ENCODE data around the gene ELMO1.

ELMO1 gene

GRCh38 chr7:36923943-36924436 lies 524.7 kb downstream of the ELMO1 start:
- no peak for TF ChIP-seq GATA1 (IDR thresholded peaks at IDR 0.05; ENCODE audit: low read depth, low read length)
- no peak for TF ChIP-seq POLR2A (IDR thresholded peaks at IDR 0.05; ENCODE audit: low read length)
- no peak for DNase-seq

- no peak for TF ChIP-seq POLR2A (IDR thresholded peaks at IDR 0.05; ENCODE audit: low read length)
- TF ChIP-seq GATA1 (IDR thresholded peaks at IDR 0.05; ENCODE audit: low read depth, low read length) = no peak
- no peak for DNase-seq
These were observed 525.5 kb downstream of the ELMO1 start for GRCh38 chr7:36923185-36923584.

DNA sequence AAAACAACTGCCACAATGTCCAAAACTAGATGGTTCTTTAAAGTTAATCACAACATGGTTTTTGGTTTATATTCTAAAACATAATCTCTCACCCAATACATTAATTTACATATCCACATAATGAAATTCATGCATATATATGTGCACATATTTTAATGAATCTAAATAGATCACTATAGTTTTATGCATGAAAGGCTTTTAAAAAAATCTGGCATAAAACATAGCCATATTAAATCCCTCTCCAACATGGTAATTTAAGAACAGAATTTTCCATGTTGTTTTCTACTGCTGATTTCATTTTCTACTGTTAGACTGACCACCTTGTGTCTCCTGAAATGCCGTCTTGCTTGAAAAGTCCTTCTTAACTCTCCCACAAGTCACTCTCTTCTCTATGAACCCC lies 528.2 kb downstream of the ELMO1 start:
- TF ChIP-seq GATA1 (IDR thresholded peaks at IDR 0.05; ENCODE audit: low read depth, low read length) (no peak), POLR2A (IDR thresholded peaks at IDR 0.05; ENCODE audit: low read length) (no peak)

GRCh38 chr7:36919738-36920137 lies 528.9 kb downstream of the ELMO1 start:
- no peak for DNase-seq

More for the DNA sequence above, 528.2 kb downstream of the ELMO1 start:
- DNase-seq = no peak

GRCh38 chr7:36918591-36918990 lies 530.1 kb downstream of the ELMO1 start:
- TF ChIP-seq GATA1 (IDR thresholded peaks at IDR 0.05; ENCODE audit: low read depth, low read length) (no peak), POLR2A (IDR thresholded peaks at IDR 0.05; ENCODE audit: low read length) (no peak)
- DNase-seq = no peak

More at GRCh38 chr7:36919738-36920137, 528.9 kb downstream of the ELMO1 start:
- TF ChIP-seq POLR2A (IDR thresholded peaks at IDR 0.05; ENCODE audit: low read length) = no peak
- no peak for TF ChIP-seq GATA1 (IDR thresholded peaks at IDR 0.05; ENCODE audit: low read depth, low read length)

DNA sequence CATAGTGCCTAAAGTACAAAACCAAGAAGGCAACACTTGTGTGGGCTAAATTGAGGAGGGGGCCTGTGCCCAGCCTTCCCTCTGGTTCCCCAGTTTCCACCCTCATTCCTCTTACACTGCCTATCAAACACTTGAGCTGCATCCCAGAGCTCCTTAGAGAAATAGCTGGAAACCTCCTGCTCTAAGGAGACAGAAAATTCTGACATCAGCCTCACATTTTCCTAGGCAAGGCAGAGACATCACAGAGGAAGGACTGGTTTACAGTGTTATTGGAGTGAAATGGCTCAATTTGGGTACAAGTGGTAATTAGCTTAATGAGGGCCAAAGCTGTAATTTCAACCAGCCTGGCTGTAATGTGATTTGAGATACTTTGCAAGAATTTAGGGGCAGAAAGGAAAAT lies 532.0 kb downstream of the ELMO1 start:
- DNase-seq = no peak
- no peak for TF ChIP-seq POLR2A (IDR thresholded peaks at IDR 0.05; ENCODE audit: low read length)
- TF ChIP-seq GATA1 (IDR thresholded peaks at IDR 0.05; ENCODE audit: low read depth, low read length) = no peak

DNA sequence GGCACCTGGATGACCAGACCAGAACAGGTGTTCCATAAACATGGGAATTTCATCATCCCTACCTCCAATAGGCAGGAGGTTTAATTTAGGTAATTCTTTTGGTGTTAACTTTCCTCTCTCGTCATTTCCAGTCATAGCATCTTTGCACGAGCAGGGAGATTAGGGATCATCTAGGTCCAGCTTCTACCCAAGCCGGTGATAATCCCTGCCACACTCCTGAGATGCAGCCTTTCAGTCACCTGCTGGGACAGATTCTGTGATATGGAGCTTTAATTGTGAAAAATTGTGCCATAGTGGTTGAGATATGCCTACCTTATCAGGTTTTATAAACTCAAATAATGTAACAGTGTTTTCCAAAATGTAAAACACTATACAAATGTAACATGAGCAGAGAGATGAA lies 532.5 kb downstream of the ELMO1 start:
- TF ChIP-seq GATA1 (IDR thresholded peaks at IDR 0.05; ENCODE audit: low read depth, low read length) (no peak), POLR2A (IDR thresholded peaks at IDR 0.05; ENCODE audit: low read length) (no peak)
- DNase-seq = no peak

GRCh38 chr7:36911788-36912187 lies 536.9 kb downstream of the ELMO1 start:
- TF ChIP-seq POLR2A (IDR thresholded peaks at IDR 0.05; ENCODE audit: low read length) = no peak
- no peak for TF ChIP-seq GATA1 (IDR thresholded peaks at IDR 0.05; ENCODE audit: low read depth, low read length)
- DNase-seq = no peak

DNA sequence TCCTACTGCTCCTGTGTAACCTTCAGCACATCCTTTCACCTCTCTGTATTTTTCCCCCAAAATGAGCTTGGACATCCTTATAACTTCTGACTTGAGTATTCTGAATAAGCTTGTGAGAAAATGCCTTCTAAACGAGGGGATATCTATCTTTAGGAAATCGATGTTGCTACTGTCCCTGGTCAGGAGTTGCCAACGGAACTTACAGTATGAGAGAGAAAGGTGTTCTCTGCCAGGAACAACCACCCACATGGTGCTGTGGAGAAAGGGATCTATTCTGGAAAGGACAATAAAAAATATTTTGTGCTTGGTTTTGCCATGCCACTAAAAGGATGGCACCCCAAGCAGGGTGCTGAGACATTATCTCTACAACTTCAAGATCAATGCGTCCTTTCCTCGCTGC lies 537.8 kb downstream of the ELMO1 start:
- DNase-seq = no peak

GRCh38 chr7:36910401-36910800 lies 538.3 kb downstream of the ELMO1 start:
- TF ChIP-seq GATA1 (IDR thresholded peaks at IDR 0.05; ENCODE audit: low read depth, low read length) (no peak), POLR2A (IDR thresholded peaks at IDR 0.05; ENCODE audit: low read length) (no peak)
- DNase-seq = no peak

More for the DNA sequence above, 537.8 kb downstream of the ELMO1 start:
- TF ChIP-seq GATA1 (IDR thresholded peaks at IDR 0.05; ENCODE audit: low read depth, low read length) (no peak), POLR2A (IDR thresholded peaks at IDR 0.05; ENCODE audit: low read length) (no peak)

- DNase-seq = no peak
- TF ChIP-seq POLR2A (IDR thresholded peaks at IDR 0.05; ENCODE audit: low read length) (no peak), GATA1 (IDR thresholded peaks at IDR 0.05; ENCODE audit: low read depth, low read length) (no peak)
These were observed 541.6 kb downstream of the ELMO1 start for GRCh38 chr7:36906956-36907635.

DNA sequence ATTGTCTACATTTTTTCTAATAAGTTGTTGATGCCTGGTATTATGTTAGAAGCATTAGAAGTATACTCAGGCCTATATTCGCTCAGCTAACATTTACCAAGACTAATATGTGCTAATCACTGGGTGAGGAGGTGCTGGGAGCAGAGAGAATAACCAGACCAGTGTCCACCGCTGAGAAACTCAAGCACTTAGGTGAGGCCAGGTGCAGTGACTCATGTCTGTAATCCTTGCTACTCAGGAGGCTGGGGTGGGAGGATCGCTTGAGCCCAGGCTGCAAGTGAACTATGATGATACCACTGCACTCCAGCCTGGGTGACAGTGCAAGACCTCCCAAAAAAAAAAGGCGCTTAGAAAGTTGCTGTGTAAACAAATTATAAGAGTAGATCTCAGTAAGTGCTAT lies 542.2 kb downstream of the ELMO1 start:
- no peak for DNase-seq
- TF ChIP-seq GATA1 (IDR thresholded peaks at IDR 0.05; ENCODE audit: low read depth, low read length) (no peak), POLR2A (IDR thresholded peaks at IDR 0.05; ENCODE audit: low read length) (no peak)

DNA sequence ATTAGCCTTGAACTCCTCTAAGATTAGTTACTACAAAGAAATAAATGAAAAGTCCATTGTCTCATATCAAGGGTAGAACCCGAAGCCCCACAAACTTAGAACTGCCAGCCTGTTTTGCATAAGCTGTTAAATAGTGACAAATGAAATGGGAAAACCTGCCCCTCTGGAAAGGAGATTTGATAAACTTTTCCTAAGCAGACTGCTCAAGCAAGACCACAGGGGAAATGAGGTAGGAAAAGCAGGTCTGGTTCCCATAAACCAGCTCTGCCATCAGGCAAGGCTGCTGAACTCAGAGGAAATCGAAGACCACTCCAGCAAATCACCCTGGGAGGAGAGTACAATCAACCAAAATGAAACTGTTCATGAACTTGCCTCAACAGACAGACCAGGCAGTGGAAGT lies 542.8 kb downstream of the ELMO1 start:
- TF ChIP-seq POLR2A (IDR thresholded peaks at IDR 0.05; ENCODE audit: low read length) (no peak), GATA1 (IDR thresholded peaks at IDR 0.05; ENCODE audit: low read depth, low read length) (no peak)
- no peak for DNase-seq

DNA sequence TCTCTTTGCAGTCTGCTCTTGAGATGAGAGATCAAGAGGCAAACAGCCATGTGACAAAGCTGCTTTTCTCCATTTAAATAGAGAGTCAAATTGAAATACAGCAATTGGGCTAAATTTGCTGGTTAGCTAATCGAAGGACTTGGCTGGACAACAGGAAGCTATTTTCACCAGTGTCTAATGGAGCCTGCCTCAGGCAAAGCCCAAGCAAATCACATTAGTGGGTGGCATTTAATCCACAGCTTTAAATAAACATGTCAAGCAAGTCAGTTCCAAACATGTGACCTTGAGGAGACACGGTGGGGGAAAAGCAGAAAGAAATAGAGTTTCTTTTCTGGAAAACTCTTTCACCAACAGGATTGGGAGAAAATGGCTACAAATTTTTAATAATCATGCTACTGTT lies 543.9 kb downstream of the ELMO1 start:
- no peak for DNase-seq

GRCh38 chr7:36904101-36904500 lies 544.6 kb downstream of the ELMO1 start:
- DNase-seq = no peak
- no peak for TF ChIP-seq GATA1 (IDR thresholded peaks at IDR 0.05; ENCODE audit: low read depth, low read length)
- no peak for TF ChIP-seq POLR2A (IDR thresholded peaks at IDR 0.05; ENCODE audit: low read length)

More for the DNA sequence above, 543.9 kb downstream of the ELMO1 start:
- TF ChIP-seq POLR2A (IDR thresholded peaks at IDR 0.05; ENCODE audit: low read length) (no peak), GATA1 (IDR thresholded peaks at IDR 0.05; ENCODE audit: low read depth, low read length) (no peak)
